GM12878 (cell line): ENCODE data around the gene VN1R5.

Experiments used
- ASH2L ChIP-seq: fragments of 300-600, 200-600 bp; sonication (generic); IDR thresholded peaks from 2 replicates; pipeline ENCODE4 v1.6.1; 2017; ENCODE audit warnings: low read depth, mild to moderate bottlenecking, borderline replicate concordance
- BACH1 ChIP-seq: fragments of 450-650 bp; IDR thresholded peaks from 2 replicates; pipeline ENCODE4 v1.6.1; 2017; ENCODE audit warnings: mild to moderate bottlenecking, borderline replicate concordance
- BCL11A ChIP-seq: IDR thresholded peaks from 2 replicates; pipeline ENCODE4 v1.6.1; 2011; ENCODE audit warnings: low read depth, low read length
- BRCA1 ChIP-seq: IDR thresholded peaks from 2 replicates; pipeline ENCODE4 v1.6.1; 2011; ENCODE audit warnings: low read depth, low read length, improper control_type of control experiment
- CREB1 ChIP-seq: IDR thresholded peaks from 2 replicates; pipeline ENCODE4 v1.6.1; 2012; ENCODE audit warnings: low read depth, mild to moderate bottlenecking, inconsistent platforms
- CTCF ChIP-seq, 3 experiments: IDR thresholded peaks in 2 of 3; conservative IDR thresholded peaks in 1 of 3; 2 replicates each; pipeline ENCODE4 v1.5.1; 2011; ENCODE audit warnings: low read depth in 3 of 3, low read length in 3 of 3, mild to moderate bottlenecking in 3 of 3, control low read depth in 2 of 3, moderate library complexity in 2 of 3, inconsistent platforms in 1 of 3, mixed read lengths in 1 of 3; ENCODE audit not compliant: control insufficient read depth in 2 of 3, insufficient read depth in 1 of 3; ENCODE audit errors: extremely low read depth in 1 of 3
- EZH2 ChIP-seq: IDR thresholded peaks from 2 replicates; pipeline ENCODE4 v1.6.1; 2012; ENCODE audit warnings: low read depth, mild to moderate bottlenecking, control low read depth, inconsistent platforms, low read length, borderline replicate concordance; ENCODE audit not compliant: control insufficient read depth
- MXI1 ChIP-seq: fragments of 150-350 bp; IDR thresholded peaks from 2 replicates; pipeline ENCODE4 v1.6.1; 2011; ENCODE audit warnings: low read depth, mild to moderate bottlenecking, inconsistent platforms, low read length, improper control_type of control experiment
- PKNOX1 ChIP-seq: fragments of 450-650 bp; IDR thresholded peaks from 2 replicates; pipeline ENCODE4 v1.6.1; 2016; ENCODE audit warnings: mild to moderate bottlenecking
- POLR2A ChIP-seq: IDR thresholded peaks from 2 replicates; pipeline ENCODE4 v1.6.1; 2011; ENCODE audit warnings: low read depth, mild to moderate bottlenecking, low read length
- POLR2AphosphoS5 ChIP-seq: IDR thresholded peaks from 2 replicates; pipeline ENCODE4 v1.6.1; 2011; ENCODE audit warnings: mild to moderate bottlenecking, low read length, inconsistent platforms
- SIN3A ChIP-seq: IDR thresholded peaks from 2 replicates; pipeline ENCODE4 v1.6.1; 2012; ENCODE audit warnings: low read depth, low read length, improper control_type of control experiment
- ZNF24 ChIP-seq: fragments of 450-650 bp; IDR thresholded peaks from 2 replicates; pipeline ENCODE4 v1.6.1; 2017; ENCODE audit warnings: antibody characterized with exemption, mild to moderate bottlenecking

GRCh38 chr1:247211339-247211738 is 44.5 kb upstream of the VN1R5 start:
- TF ChIP-seq POLR2AphosphoS5 (no peak), CTCF (IDR thresholded peaks at IDR 0.05 in 2 of 3, conservative IDR thresholded peaks at IDR 0.05 in 1 of 3; ENCODE audit: control insufficient read depth in 2 of 3, extremely low read depth in 1 of 3, insufficient read depth in 1 of 3, low read depth in 3 of 3, low read length in 3 of 3) (no peak), ASH2L (no peak), EZH2 (no peak), MXI1 (no peak), BRCA1 (no peak), BCL11A (no peak), BACH1 (no peak), CREB1 (no peak), SIN3A (no peak), PKNOX1 (no peak), ZNF24 (no peak), POLR2A (no peak)
